ENCODE data around the gene MMRN1. TPM values are rescaled to one million over a fixed set of nuclear protein-coding genes. Genes with fewer than 3 reads are reported as not detected.

The MMRN1 gene
- total RNA-seq, 2 donors from 2014 or later: 7.3 to 17.8 TPM

GRCh38 chr4:89863533-89863932 is 31.1 kb upstream of the MMRN1 start:
- no peak for TF ChIP-seq CTCF (IDR thresholded peaks at IDR 0.05)
- H3K4me3 ChIP-seq: no peak overlapping the region
- no peak overlapping the region for H3K27ac ChIP-seq
- H3K36me3 ChIP-seq: no peaks in the 10 kb centered on the region
- H3K27me3 ChIP-seq (replicated peaks; ENCODE audit: insufficient read depth): no peaks in the 10 kb centered on the region
- H3K9me3 ChIP-seq: no peaks in the 10 kb centered on the region
- no peak for DNase-seq (ENCODE audit: low spot score)
- no peak for ATAC-seq (ENCODE audit: insufficient number of reproducible peaks, low FRiP score, low read depth)
- H3K4me1 ChIP-seq (ENCODE audit: control insufficient read depth in 1 of 2, low read depth in 2 of 2): no peaks in the 10 kb centered on the region

- Histone ChIP-seq H3K36me3 (no peaks in the 10 kb centered on the region), H3K9me3 (no peaks in the 10 kb centered on the region), H3K4me3 (no peak overlapping the region), H3K27me3 (replicated peaks; ENCODE audit: insufficient read depth) (no peaks in the 10 kb centered on the region), H3K4me1 (ENCODE audit: control insufficient read depth in 1 of 2, low read depth in 2 of 2) (no peaks in the 10 kb centered on the region), H3K27ac (no peak overlapping the region)
- ATAC-seq (ENCODE audit: insufficient number of reproducible peaks, low FRiP score, low read depth) (no peak), DNase-seq (ENCODE audit: low spot score) (no peak)
- TF ChIP-seq CTCF (IDR thresholded peaks at IDR 0.05): no peak
Measured at GRCh38 chr4:89868276-89868675, 26.4 kb upstream of the MMRN1 start.

- no peaks in the 10 kb centered on the region for H3K36me3 ChIP-seq
- DNase-seq (ENCODE audit: low spot score) (no peak), ATAC-seq (ENCODE audit: insufficient number of reproducible peaks, low FRiP score, low read depth) (no peak)
- no peak overlapping the region for H3K4me3 ChIP-seq
- H3K9me3 ChIP-seq: no peaks in the 10 kb centered on the region
- H3K4me1 ChIP-seq (ENCODE audit: control insufficient read depth in 1 of 2, low read depth in 2 of 2): no peaks in the 10 kb centered on the region
- H3K27ac ChIP-seq: no peak overlapping the region
- TF ChIP-seq CTCF (IDR thresholded peaks at IDR 0.05): no peak
- no peaks in the 10 kb centered on the region for H3K27me3 ChIP-seq (replicated peaks; ENCODE audit: insufficient read depth)
Measured at GRCh38 chr4:89868999-89869589, 25.6 kb upstream of the MMRN1 start.

- no peak for TF ChIP-seq CTCF (IDR thresholded peaks at IDR 0.05)
- no peak for ATAC-seq (ENCODE audit: insufficient number of reproducible peaks, low FRiP score, low read depth)
- H3K27me3 ChIP-seq (replicated peaks; ENCODE audit: insufficient read depth): no peaks in the 10 kb centered on the region
- no peaks in the 10 kb centered on the region for H3K36me3 ChIP-seq
- H3K9me3 ChIP-seq: no peaks in the 10 kb centered on the region
- H3K4me1 ChIP-seq (ENCODE audit: control insufficient read depth in 1 of 2, low read depth in 2 of 2): no peaks in the 10 kb centered on the region
- no peak overlapping the region for H3K27ac ChIP-seq
- no peak overlapping the region for H3K4me3 ChIP-seq
- DNase-seq (ENCODE audit: low spot score): no peak
Measured at GRCh38 chr4:89871211-89871610, 23.4 kb upstream of the MMRN1 start.

GRCh38 chr4:89876548-89876947 is 18.1 kb upstream of the MMRN1 start:
- Histone ChIP-seq H3K27ac (no peak overlapping the region), H3K4me1 (ENCODE audit: control insufficient read depth in 1 of 2, low read depth in 2 of 2) (no peaks in the 10 kb centered on the region), H3K27me3 (replicated peaks; ENCODE audit: insufficient read depth) (no peaks in the 10 kb centered on the region), H3K9me3 (no peaks in the 10 kb centered on the region), H3K4me3 (no peak overlapping the region), H3K36me3 (no peaks in the 10 kb centered on the region)
- ATAC-seq (ENCODE audit: insufficient number of reproducible peaks, low FRiP score, low read depth): no peak
- no peak for TF ChIP-seq CTCF (IDR thresholded peaks at IDR 0.05)
- DNase-seq (ENCODE audit: low spot score): no peak

All from thoracic aorta (tissue), 2 donors.